Kidney epithelial cell (primary cell): ENCODE results near the gene CHID1. TPM values are rescaled to one million over a fixed set of nuclear protein-coding genes. Genes with fewer than 3 reads are reported as not detected.
A peak's percentile ranks its signal among the peaks of the same experiment; 100 is the strongest.

Source experiments
- DNase-seq: peaks from one replicate; pipeline ENCODE4 v3.0.0-alpha.2; 2010; ENCODE audit warnings: low read depth
- H3K27me3 ChIP-seq: 2 replicates; pipeline ENCODE4 v1.6.0; 2011; ENCODE audit warnings: low read length; ENCODE audit not compliant: control insufficient read depth, insufficient read depth
- H3K36me3 ChIP-seq: 2 replicates; pipeline ENCODE4 v1.5.1; 2011; ENCODE audit warnings: low read length; ENCODE audit not compliant: control insufficient read depth, insufficient read depth
- H3K4me3 ChIP-seq: 2 replicates; pipeline ENCODE4 v1.5.1; 2011; ENCODE audit warnings: low read depth, mild to moderate bottlenecking, control low read depth, low read length
- CTCF ChIP-seq: IDR thresholded peaks from 2 replicates; pipeline ENCODE4 v1.5.1; 2011; ENCODE audit warnings: mild to moderate bottlenecking, moderate library complexity, low read length, control low read depth, inconsistent platforms; ENCODE audit not compliant: insufficient read depth, poor library complexity, severe bottlenecking
- total RNA-seq: library from RNA; depleted of rRNA; stranded (reverse); fragments of >200 nt; gene quantifications from 2 replicates; pipeline ENCODE4 v1.2.3, GENCODE V29; 2015

The CHID1 gene
- total RNA-seq, 1 donor from 2014 or later, result 90.0 TPM

- peak within 1 kb of the TSS; percentile 85 for H3K4me3 ChIP-seq
- no peaks in the 10 kb centered on the region for H3K27me3 ChIP-seq
- H3K36me3 ChIP-seq, result peaks cover 3% of the 10 kb centered on the region
- no peak for TF ChIP-seq CTCF
- DNase-seq, result no peak
Observed at GRCh38 chr11:818396-819128, 92.0 kb downstream of the CHID1 start, which contains the start of gene PNPLA2. Gene PNPLA2 (plus strand): TSS chr11:818914. CDS start chr11:819719, 805 bp downstream.

Other genes with a start within 250 kb of the CHID1 start
- gene DEAF1, start 215.6 kb downstream of the CHID1 start, total RNA-seq, result 56.5 and 63.0 TPM in 2 replicates
- 22.7 and 28.5 TPM in 2 replicates for gene TMEM80, start 215.0 kb downstream of the CHID1 start, total RNA-seq
- gene EPS8L2, start 204.6 kb downstream of the CHID1 start, total RNA-seq, result 119 and 143 TPM in 2 replicates
- 201 and 207 TPM in 2 replicates for gene TALDO1, start 163.3 kb downstream of the CHID1 start, total RNA-seq
- 27.6 and 54.9 TPM in 2 replicates for gene GATD1, start 133.3 kb downstream of the CHID1 start, total RNA-seq
- 0.25 TPM in 1 of 2 replicates, not detected in the other for gene CEND1, start 120.7 kb downstream of the CHID1 start, total RNA-seq
- gene SLC25A22, start 112.5 kb downstream of the CHID1 start, total RNA-seq, result 17.1 and 19.8 TPM in 2 replicates
- gene PIDD1, start 105.6 kb downstream of the CHID1 start, total RNA-seq, result 31.1 and 36.2 TPM in 2 replicates
- gene RPLP2, start 100.8 kb downstream of the CHID1 start, total RNA-seq, result 708 and 1,183 TPM in 2 replicates
- gene PNPLA2, start 91.9 kb downstream of the CHID1 start, total RNA-seq, result 27.5 and 46.0 TPM in 2 replicates
- 18.3 and 19.7 TPM in 2 replicates for gene CRACR2B, start 82.9 kb downstream of the CHID1 start, total RNA-seq
- gene CD151, start 77.9 kb downstream of the CHID1 start, total RNA-seq, result 644 and 669 TPM in 2 replicates
- gene POLR2L, start 68.3 kb downstream of the CHID1 start, total RNA-seq, result 42.0 and 45.1 TPM in 2 replicates
- 77.5 and 77.9 TPM in 2 replicates for gene TSPAN4, start 68.0 kb downstream of the CHID1 start, total RNA-seq
- 88.0 and 91.4 TPM in 2 replicates for gene AP2A2, start 15.1 kb upstream of the CHID1 start, total RNA-seq
- gene MUC6, start 125.9 kb upstream of the CHID1 start, total RNA-seq, result under 0.01 TPM in 1 of 2 replicates, not detected in the other
- gene MUC2, start 164.1 kb upstream of the CHID1 start, total RNA-seq, result not detected in 2 replicates
- gene MUC5AC, start 247.1 kb upstream of the CHID1 start, total RNA-seq, result not detected in 2 replicates